GM19438 (cell line): Measurements from ENCODE around the gene EEFSEC.

Experiments used
- ATAC-seq: cut with Tn5 transposase; IDR thresholded peaks from one replicate; pipeline ENCODE4 v1.9.1; 2021; ENCODE audit warnings: low read depth; ENCODE audit not compliant: unreplicated experiment

The EEFSEC gene

DNA sequence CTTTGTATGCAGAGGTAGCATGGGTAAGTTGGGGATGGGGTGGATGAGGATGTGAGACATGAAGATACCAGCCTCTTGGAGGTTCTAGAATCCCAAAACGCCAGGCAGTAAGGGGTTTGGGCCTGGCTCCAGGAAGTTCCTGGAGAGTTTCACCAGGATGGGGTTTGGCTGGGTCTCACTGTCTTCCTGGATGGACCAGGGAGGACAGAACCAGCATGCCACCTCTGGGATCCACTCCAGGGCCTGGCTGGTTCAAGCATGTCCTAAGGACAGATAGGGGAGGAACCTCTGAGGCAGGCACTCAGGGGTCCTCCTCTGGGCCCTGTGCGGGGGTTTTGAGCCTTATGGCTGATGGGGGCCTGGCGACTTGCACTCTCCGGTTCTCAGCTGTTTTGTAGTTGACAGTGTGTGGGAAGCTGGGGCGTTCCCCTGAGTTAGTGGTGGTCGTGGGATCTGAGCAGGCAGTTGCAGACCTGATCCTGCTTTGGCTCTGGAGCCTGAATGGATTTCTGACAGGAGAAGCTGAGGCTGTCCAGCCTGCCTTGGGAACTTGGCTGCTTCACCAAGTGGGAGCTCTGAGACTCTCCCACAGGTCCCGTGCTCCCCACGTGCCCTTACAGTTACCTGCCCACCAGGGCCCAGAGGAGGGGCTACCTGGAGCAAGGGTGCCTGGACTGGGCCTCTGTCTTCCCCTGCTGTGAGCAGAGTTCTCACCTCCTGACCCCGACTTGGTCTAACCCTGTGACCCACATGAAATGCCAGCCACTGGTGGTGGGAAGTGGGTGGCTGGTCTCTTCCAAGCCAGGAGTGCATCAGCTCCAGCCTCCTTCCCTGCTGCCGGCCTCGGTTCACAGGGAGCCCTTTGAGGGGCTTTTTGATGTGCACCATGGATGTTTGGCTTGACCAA, 128.4 kb downstream of the EEFSEC start:
- ATAC-seq = no peak

DNA sequence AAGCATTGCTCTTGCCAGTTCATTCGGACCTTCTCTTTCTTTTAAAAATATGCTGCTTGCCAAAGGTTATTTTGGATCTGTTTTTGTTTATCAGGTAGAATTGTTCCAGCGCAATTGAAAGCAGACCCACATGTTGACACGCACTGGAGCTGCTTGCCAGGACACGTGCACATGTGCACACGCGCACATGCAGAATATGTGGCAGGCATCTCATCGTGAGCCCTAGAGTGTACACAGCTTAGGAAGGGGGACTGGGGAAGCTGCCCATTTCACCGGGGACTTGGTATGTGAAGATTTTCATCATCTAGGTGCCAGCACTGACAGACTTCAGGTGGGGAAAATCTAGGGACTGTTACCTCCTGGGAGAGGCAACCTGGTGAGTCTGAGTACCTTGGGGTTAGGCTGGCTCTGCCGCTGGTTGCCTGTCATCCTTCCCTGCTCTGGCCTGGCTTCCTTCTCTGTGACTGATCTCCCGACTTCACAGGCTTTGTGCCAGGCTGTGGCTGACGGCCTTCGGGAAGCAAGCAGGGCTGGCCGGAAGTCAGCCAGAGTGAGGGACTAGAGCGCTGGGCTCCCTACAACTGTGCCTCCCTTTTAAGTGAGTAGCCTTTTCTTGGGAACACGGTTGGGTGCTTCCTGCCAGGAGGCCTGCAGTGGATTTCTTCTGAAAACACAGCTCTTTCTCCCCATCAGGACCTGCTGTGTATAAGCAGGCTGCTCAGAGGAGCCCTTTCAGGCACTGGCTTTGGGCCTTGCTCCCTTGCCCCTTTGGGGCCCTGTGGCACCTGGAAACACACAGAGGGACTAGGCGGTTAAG, 129.3 kb downstream of the EEFSEC start:
- no peak for ATAC-seq

DNA sequence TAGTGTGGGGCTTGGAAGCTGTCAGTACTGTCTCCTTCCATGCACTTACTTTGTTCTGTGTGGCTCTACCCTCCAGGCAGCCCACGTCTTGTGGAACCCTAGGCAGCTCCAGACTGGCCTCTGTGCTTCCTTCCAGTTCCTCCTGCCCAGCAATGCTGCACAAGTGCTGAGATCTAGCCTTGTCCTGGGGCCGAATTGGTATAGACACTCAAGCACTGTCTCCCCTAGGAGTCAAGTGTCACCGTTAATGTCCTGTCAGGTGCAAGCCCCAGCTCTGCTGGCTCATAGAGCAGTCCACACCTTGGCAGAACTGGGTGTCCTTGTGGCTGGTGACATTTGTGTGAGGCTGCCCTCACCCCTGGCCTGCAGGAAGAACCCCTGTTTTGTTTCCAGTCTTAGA, 130.1 kb downstream of the EEFSEC start:
- ATAC-seq = no peak

DNA sequence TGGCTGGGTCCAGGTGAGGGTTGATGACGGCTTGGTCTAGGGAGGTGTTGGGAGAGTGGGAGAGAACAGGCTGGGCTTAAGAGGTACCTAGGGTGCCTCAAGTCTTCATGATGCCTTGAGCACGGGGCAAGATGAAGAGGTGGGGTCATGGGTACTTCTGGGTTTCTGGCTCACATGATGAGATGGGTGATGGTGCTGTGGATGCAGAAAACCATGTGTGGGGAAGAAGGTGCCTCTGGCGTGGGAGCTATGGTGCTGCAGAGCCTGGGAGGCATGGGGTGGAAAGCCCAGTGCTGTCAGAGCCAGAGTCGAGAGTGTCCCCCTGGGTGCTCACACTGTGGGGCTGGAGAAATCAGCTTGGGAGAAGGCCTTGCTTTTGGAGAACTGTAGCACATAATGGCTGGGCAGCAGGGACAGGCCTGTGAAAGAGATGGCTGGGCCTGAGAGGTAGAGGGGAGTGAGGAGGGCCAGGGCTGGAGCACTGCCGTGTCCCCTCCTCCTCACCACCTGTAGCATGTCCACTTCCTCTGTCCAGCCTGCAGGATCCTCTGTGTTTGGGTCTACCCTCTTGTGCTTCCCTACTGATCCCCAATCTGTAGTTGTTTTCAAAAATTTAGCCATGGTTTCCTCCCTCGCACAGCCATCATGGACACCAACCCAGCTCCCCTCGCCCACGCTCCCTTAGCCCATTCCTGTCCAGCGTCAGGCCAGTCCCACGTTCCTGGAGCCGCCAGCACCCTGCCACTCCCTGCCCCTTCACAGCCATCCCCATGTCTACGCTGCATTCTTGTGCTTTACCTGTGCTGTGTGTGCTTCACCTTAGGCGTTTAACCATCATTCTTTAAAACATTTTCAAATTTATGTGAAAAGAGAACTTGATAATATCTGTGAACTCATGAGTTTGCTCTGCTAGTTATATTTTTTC, 132.0 kb downstream of the EEFSEC start:
- no peak for ATAC-seq

DNA sequence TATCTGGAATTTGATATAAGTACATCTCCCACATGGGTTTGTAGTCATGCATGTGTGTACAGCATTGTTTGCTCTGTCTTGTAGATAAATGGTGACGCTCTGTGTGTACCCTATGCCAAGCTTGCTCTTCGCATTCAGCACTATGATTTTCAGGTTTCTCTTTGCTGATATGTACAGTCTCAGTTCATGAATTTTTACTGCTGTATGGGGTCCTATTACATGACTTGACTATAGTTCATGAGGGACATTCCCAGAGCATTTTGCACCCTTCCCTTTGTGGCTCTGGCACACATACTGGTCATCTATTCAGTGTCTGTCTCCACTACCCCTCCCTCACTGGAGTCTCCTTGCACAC, 132.7 kb downstream of the EEFSEC start:
- no peak for ATAC-seq

DNA sequence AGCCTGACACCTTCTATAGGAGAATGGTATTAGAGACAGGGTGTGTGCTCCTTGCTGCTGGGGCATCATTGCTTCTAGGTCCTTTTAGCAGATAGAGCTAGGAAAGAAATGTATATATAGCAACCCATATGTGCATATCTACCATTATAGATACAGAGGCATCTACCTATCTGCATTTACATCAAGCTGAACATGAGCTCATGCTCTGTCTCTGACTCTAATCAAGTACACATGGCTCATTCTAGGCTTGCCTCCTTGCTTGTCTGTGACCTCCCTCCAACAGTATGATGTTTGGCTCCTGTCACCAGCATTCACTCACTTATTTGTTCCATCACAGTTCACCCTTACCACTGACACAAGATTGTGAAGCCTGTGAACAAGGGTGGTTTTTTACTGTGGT, 133.4 kb downstream of the EEFSEC start:
- no peak for ATAC-seq

DNA sequence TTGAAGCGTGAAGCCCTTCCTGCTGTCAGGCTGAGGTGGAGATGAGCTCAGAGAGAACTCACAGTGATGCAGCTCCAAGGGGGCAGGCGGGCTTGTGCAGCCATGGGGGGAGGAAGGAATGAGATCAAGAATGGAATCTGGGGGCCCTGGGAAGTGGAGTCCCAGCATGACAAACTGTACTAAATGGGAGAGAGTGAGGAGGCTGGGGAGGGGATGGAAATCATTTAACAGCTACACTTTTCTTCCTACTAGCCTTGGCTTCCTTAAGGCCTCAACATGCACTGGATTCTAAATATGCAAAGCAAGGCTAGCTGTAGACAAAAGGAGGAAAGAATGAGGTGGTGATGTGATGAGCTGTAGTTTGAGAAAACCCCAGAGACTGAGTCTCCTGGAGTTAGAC, 133.9 kb downstream of the EEFSEC start:
- no peak for ATAC-seq

DNA sequence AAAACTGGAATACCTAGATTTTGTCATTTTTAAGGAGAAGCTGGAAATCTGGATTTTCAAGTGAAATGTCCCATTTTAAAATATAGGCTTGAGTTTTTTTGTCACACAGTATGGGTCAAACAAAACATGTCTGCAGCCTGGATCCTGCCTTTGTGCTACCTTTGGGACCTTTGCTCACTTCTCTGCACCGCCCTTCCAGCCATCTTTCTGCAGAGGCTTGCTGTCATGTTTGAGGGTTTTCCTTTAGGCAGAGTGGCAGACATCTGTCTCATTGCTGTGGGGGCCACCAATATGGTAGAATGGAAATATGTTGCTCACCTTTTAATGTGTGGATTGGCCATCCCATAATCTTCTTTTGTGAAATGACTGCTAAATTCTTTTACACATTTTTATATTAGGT, 136.3 kb downstream of the EEFSEC start:
- ATAC-seq = no peak

DNA sequence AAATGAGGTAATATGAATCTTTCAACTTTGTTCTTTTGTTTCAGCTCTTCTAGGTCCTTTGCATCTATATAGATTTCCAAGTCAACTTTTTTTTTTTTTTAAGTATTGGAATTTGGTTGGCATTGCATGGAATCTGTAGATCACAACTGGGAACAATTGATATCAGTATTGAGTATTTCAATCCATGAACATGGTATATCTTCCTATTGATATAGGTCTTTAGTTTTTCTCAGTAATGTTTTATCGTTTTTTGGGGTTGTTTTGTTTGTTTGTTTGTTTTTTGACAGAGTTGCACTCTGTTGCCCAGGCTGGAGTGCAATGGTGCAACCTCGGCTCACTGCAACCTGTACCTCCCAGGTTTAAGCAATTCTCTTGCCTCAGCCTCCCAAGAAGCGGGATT, 137.2 kb downstream of the EEFSEC start:
- ATAC-seq = no peak

DNA sequence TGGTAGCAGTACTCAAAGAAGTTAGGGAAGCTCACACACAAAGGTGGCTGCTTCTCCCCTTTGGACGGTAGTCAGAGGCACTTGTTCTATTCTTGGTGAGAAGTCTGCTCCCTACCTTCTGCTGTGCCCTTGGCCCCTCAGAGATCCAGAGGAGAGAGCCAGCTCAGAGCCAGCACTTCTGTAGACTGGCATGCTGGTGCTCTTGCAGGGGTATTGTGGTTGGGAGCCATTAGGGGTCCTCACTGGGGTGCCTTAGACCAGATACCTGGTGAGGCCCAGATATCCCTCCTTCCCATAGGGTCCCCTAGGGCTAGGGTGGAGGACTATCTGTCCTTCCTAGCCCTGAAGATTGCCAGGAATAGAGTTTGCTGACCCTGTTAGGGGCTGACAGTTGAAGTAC, 140.6 kb downstream of the EEFSEC start:
- no peak for ATAC-seq

DNA sequence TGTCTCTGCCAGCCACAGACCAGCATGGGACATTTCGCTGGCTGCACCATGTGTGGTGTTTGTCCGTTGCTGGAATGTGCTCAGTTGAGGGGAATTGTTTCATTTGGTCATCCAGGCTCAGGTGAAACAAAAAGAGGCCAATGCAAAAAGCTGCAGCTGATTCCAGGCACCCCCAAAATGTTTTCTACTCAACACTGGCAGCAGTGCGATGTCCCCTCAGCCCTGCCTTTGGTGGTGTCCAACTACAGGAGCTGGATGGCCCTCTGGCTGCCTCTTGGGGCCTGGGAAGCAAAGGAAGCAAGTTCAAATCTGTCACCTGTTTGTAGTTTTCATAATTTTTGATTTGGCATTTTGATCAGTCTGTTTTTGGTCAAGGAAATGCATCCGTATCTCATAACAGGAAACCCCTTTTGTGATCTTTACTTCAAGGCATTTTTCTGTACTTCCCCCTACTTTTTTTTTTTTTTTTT, 141.8 kb downstream of the EEFSEC start:
- no peak for ATAC-seq

DNA sequence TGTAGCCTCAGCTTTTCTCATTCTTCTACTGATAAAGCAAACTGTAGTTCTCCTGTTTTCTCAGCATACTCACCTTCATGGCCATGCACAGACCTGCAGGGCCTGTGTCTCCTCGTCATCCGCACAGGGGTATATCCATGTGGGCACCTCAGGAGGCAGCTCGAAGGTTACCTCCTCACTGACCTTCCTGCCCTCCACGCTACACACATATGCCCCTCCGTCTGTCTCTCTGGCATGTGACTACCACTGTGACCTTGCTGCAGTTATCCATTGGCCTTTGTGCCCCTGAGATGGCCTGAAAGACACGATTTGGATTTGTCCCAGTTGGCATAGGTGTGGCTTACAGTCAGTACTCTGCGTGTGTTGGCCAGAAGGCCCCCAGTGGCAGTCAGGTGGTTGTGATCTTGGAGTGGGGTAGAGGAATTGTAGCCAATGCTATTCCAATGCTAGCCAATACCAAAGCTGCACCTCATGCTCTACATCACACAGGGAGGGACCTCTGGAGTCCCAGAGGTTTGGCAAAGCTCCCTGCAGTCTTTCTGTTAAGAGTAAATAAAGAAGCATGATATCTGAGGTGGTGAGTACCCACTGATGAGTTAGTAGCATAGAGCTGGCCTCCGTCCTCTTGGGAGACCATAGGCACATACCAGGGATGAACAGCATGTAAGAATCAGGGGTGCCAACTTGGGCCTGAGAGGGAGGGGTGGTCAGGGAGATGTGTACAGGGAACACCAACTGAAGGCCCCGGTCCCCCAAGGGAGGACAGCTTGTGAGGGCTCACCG, 143.4 kb downstream of the EEFSEC start:
- no peak for ATAC-seq

DNA sequence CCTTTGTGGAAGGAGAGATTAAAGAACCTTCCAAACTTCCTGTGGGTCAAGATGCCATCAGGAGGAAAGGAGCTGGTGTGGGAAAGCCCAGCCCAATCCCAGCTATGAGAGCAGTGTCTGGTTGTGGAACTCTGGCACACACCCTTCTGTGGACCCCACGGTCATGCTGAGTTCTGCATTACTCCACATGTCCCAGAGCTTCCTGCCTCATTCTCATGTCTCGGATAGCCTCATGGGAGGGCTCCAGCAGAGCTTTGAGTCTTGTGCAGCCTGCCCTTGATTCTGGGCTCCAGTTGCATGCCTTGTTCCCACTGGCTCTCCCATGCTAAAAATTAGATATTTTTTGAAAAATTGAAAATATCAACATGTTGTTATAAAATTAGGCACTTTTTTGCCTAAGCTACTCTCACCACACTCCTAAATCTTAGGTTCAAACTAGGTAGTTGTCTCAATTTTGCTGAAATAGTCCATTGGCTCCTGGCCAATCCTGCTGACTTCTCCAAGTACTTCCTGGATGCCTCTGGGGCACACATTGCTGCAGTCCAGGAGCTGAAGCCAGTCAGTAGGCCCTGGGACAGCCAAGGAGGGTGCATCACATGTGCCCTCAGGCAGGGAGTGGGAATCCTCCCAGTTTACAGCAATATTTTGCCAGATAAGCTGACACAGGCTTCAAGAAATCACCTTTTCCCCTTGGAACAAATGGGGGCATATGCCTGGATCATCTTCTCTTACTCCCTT, 144.3 kb downstream of the EEFSEC start:
- no peak for ATAC-seq

DNA sequence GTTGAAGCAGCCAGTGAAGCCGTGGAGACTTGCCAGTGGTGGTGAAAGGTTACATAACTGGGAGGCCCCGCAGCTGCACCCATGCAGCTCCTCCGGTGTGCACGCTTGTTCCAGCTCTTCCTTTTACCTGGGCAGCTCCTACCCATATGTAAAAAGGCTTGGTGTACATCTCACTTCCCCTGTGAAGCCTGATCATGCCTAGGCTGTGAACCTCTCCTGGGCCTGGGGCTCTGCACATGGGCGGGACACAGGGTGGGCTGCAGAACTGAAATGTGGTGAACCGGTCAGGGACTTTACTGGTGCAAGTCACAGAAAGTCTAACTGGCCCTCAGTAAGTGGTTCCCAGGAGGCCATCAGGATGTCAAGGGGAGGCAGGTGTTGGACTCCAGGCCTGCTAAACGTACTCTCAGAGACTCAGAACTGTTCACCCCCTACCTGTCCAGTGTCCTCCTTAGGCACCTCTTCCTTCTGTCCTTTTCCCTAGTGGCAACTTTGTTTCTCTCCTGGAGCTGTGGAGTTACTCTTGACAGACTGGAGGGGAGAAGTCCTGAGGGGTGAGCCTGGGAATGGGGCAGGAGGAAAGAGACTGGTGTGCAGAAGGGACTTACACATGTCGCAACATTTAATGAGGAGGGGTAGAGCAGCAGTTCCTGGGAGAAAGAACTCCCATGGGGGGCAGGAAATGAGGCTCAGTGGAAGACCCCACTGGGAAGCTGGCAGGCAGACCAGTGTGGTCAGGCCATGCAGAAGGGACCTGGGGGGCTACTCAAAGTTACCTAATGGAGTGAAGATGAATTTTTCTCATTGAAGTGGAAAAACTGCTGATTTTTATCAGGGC, 148.1 kb downstream of the EEFSEC start:
- ATAC-seq = no peak

DNA sequence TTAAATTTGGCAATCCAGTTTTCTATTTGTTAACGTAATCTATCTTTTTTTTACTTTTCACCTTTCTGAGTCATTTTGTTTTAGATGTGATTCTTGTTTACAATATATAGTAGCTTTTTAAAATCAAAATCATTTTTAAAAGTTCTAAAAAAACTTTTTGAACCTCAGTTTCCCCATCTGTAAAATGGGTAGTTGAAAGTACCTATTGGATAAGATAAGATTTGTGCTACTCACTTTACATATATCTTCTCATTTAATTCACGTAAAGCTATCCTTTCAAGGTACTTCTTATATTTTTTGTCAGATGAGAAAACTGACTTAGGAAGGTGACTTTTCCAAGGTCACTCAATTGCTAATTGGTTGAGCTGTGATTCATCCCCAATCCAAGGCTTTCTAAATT, 153.2 kb downstream of the EEFSEC start:
- no peak for ATAC-seq

DNA sequence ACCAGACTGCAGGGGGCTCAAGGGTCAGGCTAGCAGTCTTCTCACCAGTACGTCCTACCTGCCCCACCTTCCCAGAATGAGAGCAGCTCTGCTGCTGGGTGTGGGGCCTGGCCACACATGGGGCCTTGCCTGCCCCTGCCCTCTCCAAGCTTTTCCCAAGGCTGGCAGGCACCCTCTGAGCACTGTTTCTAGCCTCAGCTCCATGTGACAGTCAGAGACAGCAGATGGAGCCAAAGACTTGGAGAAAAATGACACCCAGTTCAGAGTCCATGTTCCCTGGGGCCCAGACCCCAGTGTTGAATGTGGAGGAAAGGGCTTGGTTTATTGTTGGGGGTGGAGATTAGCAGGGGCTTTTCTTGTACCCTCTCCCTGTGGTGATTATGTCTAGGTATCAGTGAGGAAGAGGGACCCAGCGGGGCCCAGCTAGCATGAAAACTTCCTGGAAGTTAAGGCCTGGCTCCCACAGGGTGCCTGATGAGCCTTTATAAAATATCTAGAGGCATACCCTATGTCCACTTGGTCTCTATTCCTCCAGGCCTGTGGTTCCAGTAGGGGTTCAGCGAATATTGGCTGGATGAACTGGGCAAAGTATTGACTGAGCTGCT, 153.8 kb downstream of the EEFSEC start:
- no peak for ATAC-seq

DNA sequence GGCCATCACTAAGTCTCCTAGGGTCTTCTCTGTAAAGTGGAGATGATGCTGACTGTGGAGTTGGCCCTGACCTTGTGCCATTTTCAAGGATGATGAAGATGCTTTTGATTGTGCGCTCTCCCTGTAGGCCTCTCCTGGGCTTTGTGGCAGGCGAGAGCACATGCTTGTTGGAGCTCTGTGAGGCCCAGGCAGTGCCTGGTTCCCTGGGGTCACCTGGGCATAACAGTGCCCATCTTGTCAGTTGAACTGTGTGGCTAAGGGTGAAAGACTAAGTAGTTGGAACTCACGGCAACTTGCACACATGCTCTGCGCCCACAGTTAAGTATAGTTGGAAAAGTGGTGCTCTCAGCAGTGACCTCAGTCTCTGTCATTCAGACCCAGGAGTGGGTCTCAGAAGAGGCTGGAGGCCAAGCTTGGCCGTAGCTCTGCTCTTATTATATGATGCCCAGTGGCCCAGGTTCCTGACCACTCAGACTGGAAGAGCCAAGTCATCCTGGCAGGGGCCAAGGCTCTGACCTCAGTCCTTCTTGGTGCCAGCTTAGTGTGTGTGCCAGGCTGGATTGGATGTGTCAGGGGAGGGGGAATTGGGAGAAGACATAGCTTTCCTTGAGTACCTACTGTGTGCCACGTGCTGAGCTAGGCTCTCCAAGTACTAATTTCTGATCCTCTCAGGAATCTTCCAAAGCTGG, 154.6 kb downstream of the EEFSEC start:
- ATAC-seq = no peak
